ENCODE measurements around the gene FAM168A.

FAM168A gene

DNA sequence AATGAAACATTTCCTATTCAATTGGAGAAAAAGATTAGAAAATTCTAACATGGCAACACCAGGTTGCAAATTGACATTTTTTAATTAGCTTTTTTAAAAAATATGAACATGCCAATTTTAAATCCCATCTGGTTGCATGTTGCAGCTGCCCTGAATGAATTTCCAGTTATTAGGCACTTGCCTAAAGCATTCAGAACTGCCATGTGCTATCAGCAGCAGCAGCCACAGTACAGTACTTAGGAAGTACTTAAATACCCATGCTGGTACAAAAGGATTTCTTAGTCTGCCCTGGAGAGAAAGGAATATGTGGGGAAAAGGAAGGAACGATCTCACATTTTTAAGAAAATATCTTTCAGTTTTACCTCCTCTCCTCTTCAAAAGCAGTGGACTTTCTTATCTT lies 46.2 kb downstream of the FAM168A start:
- Histone ChIP-seq H3K4me3 (ENCODE audit: insufficient read depth, low read length, poor library complexity, severe bottlenecking) (no peak overlapping the region), H3K9me3 (ENCODE audit: insufficient read depth, low read length) (no peaks in the 10 kb centered on the region), H3K4me2 (ENCODE audit: low read depth, low read length, poor library complexity, severe bottlenecking) (no peak overlapping the region), H3K79me2 (ENCODE audit: insufficient read depth, low read length) (no peaks in the 10 kb centered on the region), H3K9ac (ENCODE audit: low read length) (no peak overlapping the region), H2AFZ (ENCODE audit: low read depth, low read length, severe bottlenecking) (no peak overlapping the region), H3K27ac (ENCODE audit: low read depth, low read length) (no peak overlapping the region), H3K27me3 (ENCODE audit: low read length) (no peaks in the 10 kb centered on the region), H3F3A (ENCODE audit: insufficient read depth) (no peaks in the 10 kb centered on the region), H3K36me3 (ENCODE audit: low read length) (no peaks in the 10 kb centered on the region), H3K9me2 (replicated peaks; ENCODE audit: insufficient read depth, low read length) (no peaks in the 10 kb centered on the region), H4K20me1 (ENCODE audit: low read depth, low read length) (0 out of 2 replicates have a peak, but pooled peaks cover 3% of the 10 kb centered on the region)
- TF ChIP-seq CTCF (IDR thresholded peaks at IDR 0.05; ENCODE audit: insufficient read depth, low read length, poor library complexity, severe bottlenecking) (no peak), EZH2phosphoT487 (conservative IDR thresholded peaks at IDR 0.05; ENCODE audit: low read length) (no peak)

DNA sequence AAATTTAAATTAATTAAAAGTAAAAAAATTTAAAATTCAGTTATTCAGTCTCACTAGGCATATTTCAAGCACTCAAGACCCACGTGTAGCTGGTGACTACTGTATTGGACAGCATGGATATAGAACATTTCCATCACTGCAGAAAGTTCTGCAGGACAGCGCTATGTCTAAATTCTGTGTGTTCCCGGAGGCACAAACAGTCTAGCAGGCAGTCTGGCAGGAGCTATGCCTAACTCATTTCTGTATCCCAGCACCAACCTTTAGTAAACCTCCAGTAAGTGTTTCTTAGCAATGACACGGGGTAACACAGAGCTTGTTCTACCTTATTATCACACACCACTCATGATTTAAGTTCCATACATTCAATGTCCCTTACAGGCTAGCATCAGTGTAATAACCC lies 48.5 kb downstream of the FAM168A start:
- H3K9me3 ChIP-seq (ENCODE audit: insufficient read depth, low read length), result no peaks in the 10 kb centered on the region
- H4K20me1 ChIP-seq (ENCODE audit: low read depth, low read length), result 0 out of 2 replicates have a peak, but pooled peaks cover 3% of the 10 kb centered on the region
- no peak overlapping the region for H3K9ac ChIP-seq (ENCODE audit: low read length)
- no peaks in the 10 kb centered on the region for H3K79me2 ChIP-seq (ENCODE audit: insufficient read depth, low read length)
- no peaks in the 10 kb centered on the region for H3F3A ChIP-seq (ENCODE audit: insufficient read depth)
- H3K4me3 ChIP-seq (ENCODE audit: insufficient read depth, low read length, poor library complexity, severe bottlenecking), result no peak overlapping the region
- no peak overlapping the region for H3K27ac ChIP-seq (ENCODE audit: low read depth, low read length)
- TF ChIP-seq CTCF (IDR thresholded peaks at IDR 0.05; ENCODE audit: insufficient read depth, low read length, poor library complexity, severe bottlenecking), result no peak
- TF ChIP-seq EZH2phosphoT487 (conservative IDR thresholded peaks at IDR 0.05; ENCODE audit: low read length), result no peak
- H3K9me2 ChIP-seq (replicated peaks; ENCODE audit: insufficient read depth, low read length), result no peaks in the 10 kb centered on the region
- no peaks in the 10 kb centered on the region for H3K27me3 ChIP-seq (ENCODE audit: low read length)
- no peaks in the 10 kb centered on the region for H3K36me3 ChIP-seq (ENCODE audit: low read length)
- H2AFZ ChIP-seq (ENCODE audit: low read depth, low read length, severe bottlenecking), result no peak overlapping the region
- H3K4me2 ChIP-seq (ENCODE audit: low read depth, low read length, poor library complexity, severe bottlenecking), result no peak overlapping the region

DNA sequence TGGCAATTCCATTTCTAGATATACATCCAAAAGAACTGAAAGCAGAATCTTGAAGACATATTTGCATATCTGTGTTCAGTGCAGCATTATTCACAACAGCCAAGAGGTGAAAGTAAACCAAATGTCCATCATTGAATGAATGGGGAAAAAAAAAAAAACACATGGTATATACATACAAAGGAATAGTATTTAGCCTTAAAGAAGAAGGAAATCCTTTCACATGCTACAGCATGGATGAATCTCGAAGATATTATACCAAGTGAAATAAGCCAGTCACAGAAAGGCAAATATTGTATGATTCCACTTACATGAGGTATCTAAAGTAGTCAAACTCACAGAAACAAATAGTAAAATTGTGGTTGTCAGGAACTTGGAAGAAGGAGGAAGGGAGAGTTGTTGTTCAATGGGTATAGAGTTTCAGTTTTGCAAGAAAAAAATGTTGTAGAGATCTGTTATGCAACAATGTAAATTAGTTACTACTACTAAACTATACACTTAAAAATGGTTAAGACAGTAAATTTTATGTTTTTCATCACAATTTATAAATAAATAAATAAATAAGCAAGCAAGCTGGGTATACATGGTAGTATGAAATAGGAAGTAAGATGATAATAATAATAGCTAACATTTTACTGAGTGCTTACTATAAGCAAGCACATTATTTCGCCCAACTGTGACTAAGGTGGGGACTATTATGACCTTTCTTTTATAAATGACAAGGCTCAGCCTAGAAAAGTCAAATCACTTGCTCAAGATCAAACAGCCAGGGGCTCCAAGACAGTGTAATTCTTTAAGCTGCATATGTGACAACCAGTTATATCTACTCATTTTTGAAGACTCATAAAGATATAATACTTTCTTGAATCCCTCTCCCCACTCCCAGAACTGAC lies 50.0 kb downstream of the FAM168A start:
- H3K4me2 ChIP-seq (ENCODE audit: low read depth, low read length, poor library complexity, severe bottlenecking), result no peak overlapping the region
- 0 out of 2 replicates have a peak, but pooled peaks cover 3% of the 10 kb centered on the region for H4K20me1 ChIP-seq (ENCODE audit: low read depth, low read length)
- H3K27ac ChIP-seq (ENCODE audit: low read depth, low read length), result no peak overlapping the region
- no peak overlapping the region for H3K4me3 ChIP-seq (ENCODE audit: insufficient read depth, low read length, poor library complexity, severe bottlenecking)
- H2AFZ ChIP-seq (ENCODE audit: low read depth, low read length, severe bottlenecking), result no peak overlapping the region
- H3K9me3 ChIP-seq (ENCODE audit: insufficient read depth, low read length), result no peaks in the 10 kb centered on the region
- no peaks in the 10 kb centered on the region for H3K27me3 ChIP-seq (ENCODE audit: low read length)
- no peak for TF ChIP-seq CTCF (IDR thresholded peaks at IDR 0.05; ENCODE audit: insufficient read depth, low read length, poor library complexity, severe bottlenecking)
- TF ChIP-seq EZH2phosphoT487 (conservative IDR thresholded peaks at IDR 0.05; ENCODE audit: low read length), result no peak
- H3K9ac ChIP-seq (ENCODE audit: low read length), result no peak overlapping the region
- H3K79me2 ChIP-seq (ENCODE audit: insufficient read depth, low read length), result no peaks in the 10 kb centered on the region
- no peaks in the 10 kb centered on the region for H3F3A ChIP-seq (ENCODE audit: insufficient read depth)
- no peaks in the 10 kb centered on the region for H3K9me2 ChIP-seq (replicated peaks; ENCODE audit: insufficient read depth, low read length)
- no peaks in the 10 kb centered on the region for H3K36me3 ChIP-seq (ENCODE audit: low read length)
